GM20000 (cell line): ENCODE results near the gene TRIM60.
"Not testable (repeated sequence)": the region's sequence is repeated elsewhere in the genome, so short reads cannot be mapped to it uniquely, and the experiment has no call there.

Experiments used
- DNase-seq: peaks from one replicate; pipeline ENCODE4 v3.0.0; 2012; ENCODE audit warnings: low spot score
- CTCF ChIP-seq: IDR thresholded peaks from 2 replicates; pipeline ENCODE4 v1.5.1; 2012; ENCODE audit warnings: mild to moderate bottlenecking, control low read depth; ENCODE audit errors: extremely low read depth, missing control alignments

The TRIM60 gene

DNA sequence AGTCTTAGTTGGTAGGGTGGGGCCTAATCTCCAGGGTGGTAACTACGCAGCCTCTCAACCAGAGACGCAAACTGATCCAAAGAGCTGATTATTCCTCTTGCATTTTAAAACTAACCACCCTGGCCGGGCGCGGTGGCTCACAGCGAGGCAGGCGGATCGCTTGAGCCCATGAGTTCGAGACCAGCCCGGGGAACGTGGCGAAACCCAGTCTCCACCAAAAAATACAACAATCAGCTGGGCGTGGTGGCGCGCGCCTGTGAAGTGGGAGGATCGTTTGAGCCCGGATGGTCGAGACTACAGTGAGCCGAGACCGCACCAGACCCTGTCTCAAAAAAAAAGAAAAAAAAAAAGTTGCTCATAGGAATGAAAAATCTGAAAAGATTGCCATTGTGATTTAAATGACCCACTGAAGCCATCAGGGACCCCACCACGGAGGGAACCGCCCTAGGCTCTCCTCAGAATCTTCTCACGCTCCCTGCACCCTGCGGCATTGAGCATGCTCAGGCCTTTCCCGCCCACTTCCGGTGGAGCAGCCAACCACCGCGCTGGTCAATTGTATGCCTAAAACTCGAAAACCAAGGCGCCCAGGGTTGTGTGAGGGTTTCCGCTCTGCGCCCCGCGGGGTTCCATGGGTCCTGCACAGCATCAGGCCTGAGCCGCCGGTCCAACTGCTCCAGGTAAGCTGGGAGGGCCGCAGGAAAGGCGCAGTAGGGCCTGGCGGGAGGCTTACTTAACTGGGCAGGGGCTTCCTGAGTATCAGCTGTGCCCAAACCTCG is at the start of gene TRIM60:
Gene TRIM60 (plus strand): TSS at position 564 of the 776 bp plus-strand sequence. CDS start 8,074 bp downstream, outside the sequence.
- TF ChIP-seq CTCF: no peak

DNA sequence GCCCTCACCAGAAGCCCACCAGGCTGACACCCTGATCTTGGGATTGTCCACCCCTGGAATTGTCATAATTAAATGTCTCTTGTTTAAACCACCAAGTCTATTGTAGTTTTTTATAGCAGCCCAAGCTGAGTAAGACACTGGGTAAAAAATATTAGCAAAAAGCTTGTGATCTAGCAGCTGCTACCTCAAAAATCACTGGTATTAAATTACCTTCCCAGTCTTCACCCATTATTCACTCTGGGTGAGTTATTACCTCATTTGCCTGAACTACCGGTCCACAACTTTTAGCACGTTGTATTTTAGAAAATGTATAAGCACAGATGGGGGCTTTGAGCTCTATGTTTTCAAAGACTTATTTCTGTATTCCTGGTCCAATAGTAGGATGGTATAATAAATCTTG is 42.3 kb upstream of the TRIM60 start:
- no peak for DNase-seq
- TF ChIP-seq CTCF: no peak

More for the DNA sequence above, at the start of gene TRIM60:
- DNase-seq: no peak

DNA sequence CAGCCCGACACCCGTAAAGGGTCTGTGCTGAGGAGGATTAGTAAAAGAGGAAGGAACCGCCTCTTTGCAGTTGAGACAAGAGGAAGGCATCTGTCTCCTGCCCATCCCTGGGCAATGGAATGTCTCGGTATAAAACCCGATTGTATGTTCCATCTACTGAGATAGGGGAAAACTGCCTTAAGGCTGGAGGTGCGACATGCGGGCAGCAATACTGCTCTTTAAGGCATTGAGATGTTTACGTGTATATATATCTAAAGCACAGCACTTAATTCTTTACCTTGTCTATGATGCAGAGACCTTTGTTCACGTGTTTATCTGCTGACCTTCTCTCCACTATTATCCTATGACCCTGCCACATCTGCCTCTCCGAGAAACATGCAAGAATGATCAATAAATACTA is 41.0 kb upstream of the TRIM60 start:
- not testable (repeated sequence) for DNase-seq

DNA sequence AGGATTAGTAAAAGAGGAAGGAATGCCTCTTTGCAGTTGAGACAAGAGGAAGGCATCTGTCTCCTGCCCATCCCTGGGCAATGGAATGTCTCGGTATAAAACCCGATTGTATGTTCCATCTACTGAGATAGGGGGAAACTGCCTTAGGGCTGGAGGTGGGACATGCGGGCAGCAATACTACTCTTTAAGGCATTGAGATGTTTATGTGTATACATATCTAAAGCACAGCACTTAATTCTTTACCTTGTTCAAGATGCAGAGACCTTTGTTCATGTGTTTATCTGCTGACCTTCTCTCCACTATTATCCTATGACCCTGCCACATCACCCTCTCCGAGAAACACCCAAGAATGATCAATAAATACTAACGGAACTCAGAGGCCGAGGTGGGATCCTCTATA is 35.7 kb upstream of the TRIM60 start:
- not testable (repeated sequence) for DNase-seq

GRCh38 chr4:164997324-164997723 is 34.5 kb upstream of the TRIM60 start:
- DNase-seq: no peak
- peak; percentile 3 for TF ChIP-seq CTCF

- TF ChIP-seq CTCF: no peak
- no peak for DNase-seq
Measured at GRCh38 chr4:164997941-164998340, 33.9 kb upstream of the TRIM60 start.

- DNase-seq: not testable (repeated sequence)
Measured at GRCh38 chr4:164998526-164999080, 33.2 kb upstream of the TRIM60 start.

- DNase-seq: not testable (repeated sequence)
Measured at GRCh38 chr4:165001957-165002356, 29.8 kb upstream of the TRIM60 start.

GRCh38 chr4:165005352-165005925 is 26.4 kb upstream of the TRIM60 start:
- no peak for TF ChIP-seq CTCF
- no peak for DNase-seq
